Ascending aorta (tissue), 2 donors: ENCODE measurements around the gene MOB3B. TPM values are rescaled to one million over a fixed set of nuclear protein-coding genes. Genes with fewer than 3 reads are reported as not detected.

Experiments used
- DNase-seq, 2 donors: peaks; one replicate each; pipeline ENCODE4 v3.0.0-alpha.2; 2019; ENCODE audit warnings: low spot score in 2 of 2
- H3K27ac ChIP-seq, 2 donors: fragments of 200-600 bp; sonication (generic); one replicate each; pipeline ENCODE4 v1.5.1; 2016 to 2017; ENCODE audit warnings: mild to moderate bottlenecking in 1 of 2
- H3K27me3 ChIP-seq: fragments of 200-600 bp; sonication (generic); one replicate; pipeline ENCODE4 v1.5.1; 2017
- H3K36me3 ChIP-seq, 2 donors: fragments of 200-600 bp; sonication (generic); one replicate each; pipeline ENCODE4 v1.5.1; 2016
- H3K4me1 ChIP-seq, 2 donors: fragments of 200-600 bp; sonication (generic); one replicate each; pipeline ENCODE4 v1.5.1; 2016 to 2017; ENCODE audit warnings: mild to moderate bottlenecking in 1 of 2
- H3K4me3 ChIP-seq, 2 donors: fragments of 200-600 bp; sonication (generic); one replicate each; pipeline ENCODE4 v1.5.1; 2016 to 2017; ENCODE audit warnings: mild to moderate bottlenecking in 1 of 2
- H3K9me3 ChIP-seq, 2 donors: fragments of 200-600 bp; sonication (generic); one replicate each; pipeline ENCODE4 v1.5.1; 2016
- intact Hi-C: fragments of 100-400 bp; cut with DNase I; formaldehyde crosslinking; loops from one replicate; pipeline ENCODE4 v1.15.1; 2023
- total RNA-seq: library from RNA; depleted of rRNA; stranded (reverse); fragments of >200 nt; gene quantifications from one replicate; pipeline ENCODE4 v1.1.0, GENCODE V29; 2016
- TF ChIP-seq, protein P1 (sequence below), 3 experiments: fragments of 200-600 bp in 2 of 3; fragments of 450-650 bp in 1 of 3; sonication (generic) in 2 of 3; IDR thresholded peaks; one replicate each; pipeline ENCODE4 v1.5.1; 2016 to 2019; ENCODE audit warnings: antibody characterized with exemption in 3 of 3, mild to moderate bottlenecking in 1 of 3, moderate library complexity in 1 of 3

The MOB3B gene
- total RNA-seq, 1 donor from 2014 or later: 2.4 TPM

DNA sequence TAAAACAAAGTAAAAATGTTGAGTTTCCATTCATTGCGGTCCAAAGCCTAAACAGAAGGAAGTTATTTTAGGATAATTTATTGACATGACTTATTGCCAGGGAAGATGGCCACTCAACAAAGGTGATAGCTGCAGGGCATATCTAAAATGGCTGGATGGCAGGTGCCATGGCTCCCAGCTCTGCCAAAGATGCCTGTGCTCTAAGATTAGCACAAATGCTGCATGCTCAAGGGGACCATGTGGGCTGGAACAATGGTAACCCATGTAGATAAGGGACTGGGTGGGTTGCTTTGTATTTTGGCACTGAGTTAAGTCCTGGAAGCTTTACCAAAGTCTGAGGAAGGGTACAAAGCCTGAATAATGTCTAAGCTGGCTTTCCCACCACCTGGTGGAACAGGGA lies 101.1 kb downstream of the MOB3B start:
- H3K9me3 ChIP-seq: no peaks in the 10 kb centered on the region

DNA sequence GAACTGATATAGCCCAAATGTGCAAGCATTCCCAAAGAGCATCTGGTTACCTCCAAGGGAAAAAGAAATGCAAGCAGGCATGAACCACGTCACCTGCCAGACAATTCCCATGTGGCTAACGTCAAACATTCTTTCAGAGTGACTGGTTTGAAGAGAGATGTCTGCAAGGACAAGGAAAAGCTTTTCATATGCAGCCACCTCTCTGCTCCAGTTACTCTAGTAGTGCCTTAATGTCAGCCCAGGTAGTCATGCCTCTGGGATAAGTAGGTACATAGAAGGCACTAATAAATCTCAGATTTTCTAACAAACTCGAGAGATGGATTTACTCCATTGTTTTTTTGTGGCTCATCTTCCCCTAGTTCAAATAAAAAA lies 102.4 kb downstream of the MOB3B start:
- DNase-seq: no peak
- TF ChIP-seq, protein P1, sequence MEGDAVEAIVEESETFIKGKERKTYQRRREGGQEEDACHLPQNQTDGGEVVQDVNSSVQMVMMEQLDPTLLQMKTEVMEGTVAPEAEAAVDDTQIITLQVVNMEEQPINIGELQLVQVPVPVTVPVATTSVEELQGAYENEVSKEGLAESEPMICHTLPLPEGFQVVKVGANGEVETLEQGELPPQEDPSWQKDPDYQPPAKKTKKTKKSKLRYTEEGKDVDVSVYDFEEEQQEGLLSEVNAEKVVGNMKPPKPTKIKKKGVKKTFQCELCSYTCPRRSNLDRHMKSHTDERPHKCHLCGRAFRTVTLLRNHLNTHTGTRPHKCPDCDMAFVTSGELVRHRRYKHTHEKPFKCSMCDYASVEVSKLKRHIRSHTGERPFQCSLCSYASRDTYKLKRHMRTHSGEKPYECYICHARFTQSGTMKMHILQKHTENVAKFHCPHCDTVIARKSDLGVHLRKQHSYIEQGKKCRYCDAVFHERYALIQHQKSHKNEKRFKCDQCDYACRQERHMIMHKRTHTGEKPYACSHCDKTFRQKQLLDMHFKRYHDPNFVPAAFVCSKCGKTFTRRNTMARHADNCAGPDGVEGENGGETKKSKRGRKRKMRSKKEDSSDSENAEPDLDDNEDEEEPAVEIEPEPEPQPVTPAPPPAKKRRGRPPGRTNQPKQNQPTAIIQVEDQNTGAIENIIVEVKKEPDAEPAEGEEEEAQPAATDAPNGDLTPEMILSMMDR (IDR thresholded peaks at IDR 0.05): no peak
- no peaks in the 10 kb centered on the region for H3K36me3 ChIP-seq
- no peak overlapping the region for H3K4me3 ChIP-seq
- H3K27ac ChIP-seq: no peak overlapping the region
- intact Hi-C loops: no loop called here
- H3K27me3 ChIP-seq: no peaks in the 10 kb centered on the region
- no peaks in the 10 kb centered on the region for H3K9me3 ChIP-seq
- H3K4me1 ChIP-seq: peaks cover 0 to 9% of the 10 kb centered on the region in 2 donors

More for the DNA sequence above, 101.1 kb downstream of the MOB3B start:
- no peak overlapping the region for H3K4me3 ChIP-seq
- intact Hi-C loops: no loop called here
- DNase-seq: no peak
- TF ChIP-seq, protein P1 (IDR thresholded peaks at IDR 0.05): no peak
- H3K27ac ChIP-seq: no peak overlapping the region
- no peaks in the 10 kb centered on the region for H3K27me3 ChIP-seq
- H3K4me1 ChIP-seq: peaks cover 0 to 11% of the 10 kb centered on the region in 2 donors
- no peaks in the 10 kb centered on the region for H3K36me3 ChIP-seq

DNA sequence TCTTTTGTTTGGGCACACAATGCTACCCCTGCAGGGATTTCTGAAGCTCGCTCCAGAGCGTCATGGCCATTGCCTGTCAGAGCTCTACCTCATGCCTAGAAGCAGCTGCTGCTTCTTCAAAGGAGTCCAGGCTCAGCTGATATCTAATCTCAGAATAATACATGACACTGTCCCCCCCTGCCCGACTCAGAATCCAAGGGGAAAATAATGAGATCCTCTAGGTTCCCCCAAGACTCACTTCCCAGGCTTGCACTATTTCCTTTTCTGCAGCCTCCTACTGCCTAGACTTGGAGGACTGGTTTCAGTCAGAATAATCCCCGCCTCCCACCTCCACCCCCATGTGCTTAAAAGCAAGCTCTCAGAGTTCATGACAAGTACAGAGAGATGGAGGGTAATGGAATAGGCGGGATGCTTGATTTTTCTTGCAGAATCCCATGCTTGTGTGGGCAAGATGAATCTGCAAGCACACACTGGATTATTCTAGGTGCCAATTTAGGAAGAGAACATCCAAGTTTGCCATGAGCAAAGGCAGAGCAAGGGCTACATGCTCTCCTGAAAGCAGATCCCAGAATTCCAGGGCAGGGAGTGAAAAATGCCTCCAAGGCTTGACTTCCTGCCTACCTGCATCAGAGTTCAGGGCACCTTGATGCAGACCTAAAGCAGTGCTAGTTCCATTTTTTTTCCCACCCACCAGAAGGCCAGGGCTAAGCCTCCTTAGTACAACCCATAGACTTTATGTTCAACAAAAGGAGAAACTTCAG lies 102.9 kb downstream of the MOB3B start:
- H3K4me1 ChIP-seq: peaks cover 0 to 5% of the 10 kb centered on the region in 2 donors
- no peaks in the 10 kb centered on the region for H3K9me3 ChIP-seq
- DNase-seq: no peak
- intact Hi-C loops: no loop called here
- H3K36me3 ChIP-seq: no peaks in the 10 kb centered on the region
- no peak overlapping the region for H3K4me3 ChIP-seq
- H3K27me3 ChIP-seq: no peaks in the 10 kb centered on the region
- TF ChIP-seq, protein P1 (IDR thresholded peaks at IDR 0.05): no peak
- H3K27ac ChIP-seq: no peak overlapping the region

DNA sequence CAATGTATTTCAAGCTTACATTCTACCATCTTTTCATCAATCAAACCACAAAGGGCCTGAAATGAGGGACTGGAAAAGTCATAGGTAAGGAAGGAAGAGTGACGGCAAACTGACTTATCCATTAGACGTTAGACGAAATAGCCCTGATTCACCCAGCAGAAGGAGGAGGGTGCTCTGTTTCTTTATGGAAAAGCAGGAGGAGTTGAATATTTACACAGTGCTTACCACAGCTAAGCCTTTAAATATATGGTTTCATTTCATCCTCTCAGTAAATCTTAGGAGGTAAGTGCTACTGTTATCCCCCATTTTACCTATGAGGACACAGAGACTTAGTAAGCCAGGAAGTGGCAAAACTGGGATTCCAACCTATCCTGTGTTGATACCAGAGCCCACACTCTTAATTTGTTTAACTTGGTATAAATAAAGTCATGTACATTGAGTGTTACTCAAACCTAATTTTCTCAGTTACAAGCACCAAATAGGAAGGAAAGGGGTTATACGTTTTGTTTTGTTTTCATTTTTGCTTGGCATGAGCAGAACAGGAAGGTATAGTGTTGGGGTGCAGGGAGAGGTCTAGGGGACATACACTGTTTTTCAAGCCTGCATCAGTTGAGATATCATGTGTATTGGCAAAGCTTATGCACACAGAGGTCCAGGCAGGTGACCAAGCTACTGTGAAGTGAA lies 103.6 kb downstream of the MOB3B start:
- DNase-seq: no peak
- H3K4me3 ChIP-seq: no peak overlapping the region
- TF ChIP-seq, protein P1 (IDR thresholded peaks at IDR 0.05): no peak
- intact Hi-C loops: no loop called here
- H3K36me3 ChIP-seq: no peaks in the 10 kb centered on the region
- no peaks in the 10 kb centered on the region for H3K27me3 ChIP-seq
- H3K4me1 ChIP-seq: peaks cover 0 to 5% of the 10 kb centered on the region in 2 donors
- H3K9me3 ChIP-seq: no peaks in the 10 kb centered on the region
- no peak overlapping the region for H3K27ac ChIP-seq

DNA sequence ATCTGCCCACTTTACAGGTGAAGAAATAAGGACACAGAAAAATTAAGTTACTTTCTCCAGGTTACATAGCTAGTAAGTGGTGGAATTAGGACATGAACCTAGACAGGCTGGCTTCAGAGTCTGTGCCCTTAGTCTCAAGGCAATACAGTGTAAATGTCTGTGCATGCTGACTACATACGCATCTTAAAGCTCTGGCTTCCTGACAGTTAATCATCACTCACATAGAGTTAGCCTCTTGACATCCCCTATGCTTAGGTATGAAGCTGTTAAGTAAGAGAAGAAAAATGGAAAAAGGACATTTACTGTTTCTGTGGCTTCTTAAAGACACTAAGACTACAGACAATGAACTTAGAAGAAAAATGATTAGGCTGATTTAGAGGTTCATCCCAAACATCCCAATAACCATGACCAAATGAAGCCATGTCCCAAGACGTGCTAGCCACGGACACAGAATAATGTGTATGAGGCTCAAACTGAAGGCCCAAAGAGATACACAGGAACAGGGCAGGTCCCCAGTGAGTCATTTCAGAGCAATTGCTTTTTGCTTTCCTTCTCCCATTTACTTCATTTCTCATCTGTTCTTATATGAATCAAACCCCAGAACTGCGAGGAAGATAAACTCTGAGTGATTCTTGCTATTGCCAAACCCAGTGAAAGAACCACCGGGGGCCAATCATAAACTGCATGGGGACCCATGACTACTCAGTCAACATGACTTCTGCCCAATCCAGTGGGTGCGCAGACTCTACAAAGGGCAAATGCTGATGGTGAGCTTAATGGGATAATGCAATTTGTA lies 105.5 kb downstream of the MOB3B start:
- no peaks in the 10 kb centered on the region for H3K27me3 ChIP-seq
- TF ChIP-seq, protein P1 (IDR thresholded peaks at IDR 0.05): no peak
- H3K4me1 ChIP-seq: peaks cover 0 to 5% of the 10 kb centered on the region in 2 donors
- no peak overlapping the region for H3K27ac ChIP-seq
- intact Hi-C loops: no loop called here
- H3K4me3 ChIP-seq: no peak overlapping the region
- DNase-seq: no peak
- no peaks in the 10 kb centered on the region for H3K9me3 ChIP-seq
- H3K36me3 ChIP-seq: no peaks in the 10 kb centered on the region
